ENCODE measurements around the gene HCRTR2.
"Not testable (repeated sequence)": the region's sequence is repeated elsewhere in the genome, so short reads cannot be mapped to it uniquely, and the experiment has no call there.

The HCRTR2 gene

DNA sequence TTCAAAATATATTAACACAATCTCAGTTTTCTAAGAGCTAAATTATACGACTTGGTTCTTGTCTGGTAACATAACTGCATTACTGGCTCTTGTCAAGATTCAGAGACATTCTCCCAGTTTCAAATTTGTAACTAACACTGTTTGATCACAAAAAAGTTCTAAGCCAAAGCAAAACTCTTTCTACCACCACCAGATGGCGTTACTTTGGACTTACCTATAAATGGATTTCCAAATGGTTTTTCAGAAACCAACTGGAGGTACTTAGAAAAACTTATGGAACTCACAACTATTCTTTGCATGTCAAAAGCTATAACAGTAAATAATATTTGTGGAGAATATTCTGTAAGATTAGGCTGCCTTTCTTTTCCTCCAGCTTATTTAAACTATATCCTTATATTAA lies 118.8 kb downstream of the HCRTR2 start:
- Histone ChIP-seq H3K4me3 (ENCODE audit: low read depth, low read length) (no peak overlapping the region), H3K9me3 (no peaks in the 10 kb centered on the region), H3K36me3 (no peaks in the 10 kb centered on the region), H3K4me1 (no peaks in the 10 kb centered on the region), H3K27me3 (no peaks in the 10 kb centered on the region)
- DNase-seq: peak; percentile 4
- TF ChIP-seq, protein P1, sequence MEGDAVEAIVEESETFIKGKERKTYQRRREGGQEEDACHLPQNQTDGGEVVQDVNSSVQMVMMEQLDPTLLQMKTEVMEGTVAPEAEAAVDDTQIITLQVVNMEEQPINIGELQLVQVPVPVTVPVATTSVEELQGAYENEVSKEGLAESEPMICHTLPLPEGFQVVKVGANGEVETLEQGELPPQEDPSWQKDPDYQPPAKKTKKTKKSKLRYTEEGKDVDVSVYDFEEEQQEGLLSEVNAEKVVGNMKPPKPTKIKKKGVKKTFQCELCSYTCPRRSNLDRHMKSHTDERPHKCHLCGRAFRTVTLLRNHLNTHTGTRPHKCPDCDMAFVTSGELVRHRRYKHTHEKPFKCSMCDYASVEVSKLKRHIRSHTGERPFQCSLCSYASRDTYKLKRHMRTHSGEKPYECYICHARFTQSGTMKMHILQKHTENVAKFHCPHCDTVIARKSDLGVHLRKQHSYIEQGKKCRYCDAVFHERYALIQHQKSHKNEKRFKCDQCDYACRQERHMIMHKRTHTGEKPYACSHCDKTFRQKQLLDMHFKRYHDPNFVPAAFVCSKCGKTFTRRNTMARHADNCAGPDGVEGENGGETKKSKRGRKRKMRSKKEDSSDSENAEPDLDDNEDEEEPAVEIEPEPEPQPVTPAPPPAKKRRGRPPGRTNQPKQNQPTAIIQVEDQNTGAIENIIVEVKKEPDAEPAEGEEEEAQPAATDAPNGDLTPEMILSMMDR (IDR thresholded peaks at IDR 0.05; ENCODE audit: low read depth, low read length): peak; percentile 50

DNA sequence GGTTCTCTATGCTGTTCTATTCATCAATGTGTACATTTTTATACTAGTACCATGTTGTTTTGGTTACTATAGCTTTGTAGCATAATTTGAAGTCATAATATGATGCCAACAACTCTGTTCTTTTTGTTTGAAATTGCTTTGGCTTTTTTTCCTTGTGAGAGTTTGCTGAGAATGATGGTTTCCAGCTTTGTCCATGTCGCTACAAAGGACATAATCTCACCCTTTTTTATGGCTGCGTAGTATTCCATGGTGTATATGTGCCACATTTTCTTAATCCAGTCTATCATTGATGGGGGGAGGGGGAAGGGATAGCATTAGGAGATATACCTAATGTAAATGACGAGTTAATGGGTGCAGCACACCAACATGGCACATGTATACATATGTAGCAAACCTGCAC lies 122.9 kb downstream of the HCRTR2 start:
- H3K9me3 ChIP-seq; DNase-seq; H3K4me3 ChIP-seq (ENCODE audit: low read depth, low read length); H3K36me3 ChIP-seq; H3K4me1 ChIP-seq; H3K27me3 ChIP-seq: not testable (repeated sequence)

GRCh38 chr6:55299286-55299985 lies 125.1 kb downstream of the HCRTR2 start:
- TF ChIP-seq, protein P1 (IDR thresholded peaks at IDR 0.05; ENCODE audit: low read depth, low read length): no peak
- Histone ChIP-seq H3K9me3 (no peaks in the 10 kb centered on the region), H3K4me3 (ENCODE audit: low read depth, low read length) (no peak overlapping the region), H3K4me1 (no peaks in the 10 kb centered on the region), H3K27me3 (no peaks in the 10 kb centered on the region), H3K36me3 (no peaks in the 10 kb centered on the region)
- DNase-seq: no peak

DNA sequence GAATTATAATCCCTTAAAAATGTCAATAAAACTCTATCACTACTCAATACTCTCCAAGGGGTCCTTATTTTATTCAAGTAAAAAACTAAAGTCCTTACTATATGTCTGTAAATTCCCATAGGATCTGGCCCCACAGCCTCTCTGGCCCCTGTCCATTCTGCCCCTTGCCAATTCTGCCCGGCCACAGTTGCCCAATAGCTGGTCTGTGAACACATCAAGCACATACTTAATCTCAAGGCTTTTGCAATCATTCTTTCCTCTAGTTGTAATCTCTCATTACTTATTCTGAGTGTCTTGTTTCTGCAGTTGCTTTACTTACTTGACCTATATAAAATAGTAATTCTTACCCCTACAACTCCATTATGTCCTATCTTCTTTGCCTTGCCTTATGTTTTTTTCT lies 130.4 kb downstream of the HCRTR2 start:
- Histone ChIP-seq H3K9me3 (no peaks in the 10 kb centered on the region), H3K36me3 (no peaks in the 10 kb centered on the region)

DNA sequence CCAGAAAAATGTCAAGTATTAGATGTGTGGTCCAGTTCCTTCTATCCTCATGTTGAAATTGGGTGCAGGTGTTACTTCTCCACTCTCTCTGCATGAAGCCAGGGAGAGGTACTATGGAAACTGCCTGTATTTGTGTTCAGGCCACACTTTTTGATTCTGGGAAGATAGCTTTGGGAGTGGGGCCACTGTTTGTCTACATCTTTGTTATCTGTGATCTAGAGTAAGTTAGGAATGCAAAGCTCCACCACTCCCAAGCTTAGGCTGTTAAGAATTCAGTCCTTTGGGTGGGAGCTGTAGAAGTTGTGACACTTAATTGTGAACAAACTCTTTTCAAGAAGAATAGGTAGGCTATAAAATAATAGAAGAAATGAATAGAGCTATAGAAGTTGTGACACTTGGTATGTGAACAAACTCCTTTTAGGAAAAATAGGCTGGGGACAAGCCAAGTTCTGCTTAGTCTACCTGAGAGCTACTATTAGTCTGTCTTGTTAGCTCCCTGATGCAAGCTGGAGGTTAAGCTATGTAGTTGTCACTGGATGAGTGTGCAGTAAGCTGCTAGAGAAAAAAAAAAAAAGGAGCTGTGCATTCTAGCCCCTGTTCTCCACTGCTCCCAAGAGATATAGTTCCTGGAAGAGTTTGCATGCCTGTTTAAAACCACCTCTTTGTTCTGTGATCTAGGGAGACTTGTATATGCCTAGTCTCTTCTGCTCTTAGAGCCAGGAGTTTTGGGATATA lies 145.8 kb downstream of the HCRTR2 start:
- TF ChIP-seq, protein P1 (IDR thresholded peaks at IDR 0.05; ENCODE audit: low read depth, low read length): no peak
- no peak for DNase-seq
- no peak overlapping the region for H3K4me3 ChIP-seq (ENCODE audit: low read depth, low read length)
- no peaks in the 10 kb centered on the region for H3K36me3 ChIP-seq
- no peaks in the 10 kb centered on the region for H3K4me1 ChIP-seq
- no peaks in the 10 kb centered on the region for H3K27me3 ChIP-seq
- no peaks in the 10 kb centered on the region for H3K9me3 ChIP-seq

More for the DNA sequence above, 130.4 kb downstream of the HCRTR2 start:
- Histone ChIP-seq H3K27me3 (no peaks in the 10 kb centered on the region), H3K4me1 (no peaks in the 10 kb centered on the region), H3K4me3 (ENCODE audit: low read depth, low read length) (no peak overlapping the region)
- TF ChIP-seq, protein P1 (IDR thresholded peaks at IDR 0.05; ENCODE audit: low read depth, low read length): no peak
- DNase-seq: no peak

DNA sequence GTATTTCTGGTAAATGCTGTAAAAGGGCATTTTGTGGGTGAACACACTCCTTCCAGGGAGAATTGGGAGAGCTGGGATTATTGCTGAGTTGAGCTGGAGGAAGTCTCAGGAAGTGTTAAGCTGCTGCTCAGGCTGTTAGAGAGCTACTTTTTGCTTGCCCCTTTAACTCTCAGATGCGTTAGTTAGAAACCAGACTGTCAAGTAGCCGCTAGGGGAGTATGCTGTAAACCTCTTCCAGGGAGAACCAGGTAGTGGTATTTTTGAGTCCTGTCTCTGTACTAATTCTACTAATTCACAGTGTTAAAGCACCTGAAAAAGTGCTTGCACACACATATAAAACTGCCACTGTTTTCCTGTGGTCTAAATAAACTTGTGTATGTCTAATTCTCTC lies 146.4 kb downstream of the HCRTR2 start:
- no peaks in the 10 kb centered on the region for H3K4me1 ChIP-seq
- no peaks in the 10 kb centered on the region for H3K9me3 ChIP-seq
- TF ChIP-seq, protein P1 (IDR thresholded peaks at IDR 0.05; ENCODE audit: low read depth, low read length): no peak
- H3K27me3 ChIP-seq: no peaks in the 10 kb centered on the region
- H3K36me3 ChIP-seq: no peaks in the 10 kb centered on the region
- no peak for DNase-seq
- no peak overlapping the region for H3K4me3 ChIP-seq (ENCODE audit: low read depth, low read length)

Measured in BE2C (cell line).